Lung (tissue), 12 donors: ENCODE measurements around the gene SLC38A3. TPM values are rescaled to one million over a fixed set of nuclear protein-coding genes. Genes with fewer than 3 reads are reported as not detected.
"Not testable (repeated sequence)": the region's sequence is repeated elsewhere in the genome, so short reads cannot be mapped to it uniquely, and the experiment has no call there.

Experiments
- ATAC-seq: fragments of 200-7000 bp; cut with Tn5 transposase; one replicate; pipeline ENCODE4 v1.9.1; 2020; ENCODE audit warnings: moderate number of reproducible peaks; ENCODE audit not compliant: insufficient read depth, low FRiP score
- DNase-seq, 3 donors: peaks; one replicate each; pipeline ENCODE4 v3.0.0-alpha.2; 2013 to 2017
- H3K27ac ChIP-seq, 2 donors: one replicate each; pipeline ENCODE4 v1.5.1; 2013; ENCODE audit warnings: mild to moderate bottlenecking in 2 of 2, moderate library complexity in 2 of 2, control low read depth in 1 of 2, inconsistent platforms in 1 of 2, low read depth in 1 of 2, low read length in 1 of 2
- H3K27me3 ChIP-seq, 3 donors: one replicate each; pipeline ENCODE4 v1.5.1; 2013; ENCODE audit warnings: low read length in 2 of 3; ENCODE audit not compliant: control insufficient read depth in 3 of 3, insufficient read depth in 3 of 3
- H3K36me3 ChIP-seq, 4 donors: one replicate each; pipeline ENCODE4 v1.5.1; 2013; ENCODE audit warnings: low read length in 4 of 4, mild to moderate bottlenecking in 1 of 4, moderate library complexity in 1 of 4; ENCODE audit not compliant: control insufficient read depth in 4 of 4, insufficient read depth in 4 of 4
- H3K4me1 ChIP-seq, 5 donors: one replicate each; pipeline ENCODE4 v1.5.1; 2013; ENCODE audit warnings: low read length in 5 of 5, mild to moderate bottlenecking in 2 of 5, moderate library complexity in 1 of 5; ENCODE audit not compliant: control insufficient read depth in 5 of 5, insufficient read depth in 5 of 5
- H3K4me3 ChIP-seq: one replicate; pipeline ENCODE4 v1.5.1; 2013; ENCODE audit warnings: mild to moderate bottlenecking, control low read depth, moderate library complexity
- H3K9ac ChIP-seq, 2 donors: one replicate each; pipeline ENCODE4 v1.5.1; 2013; ENCODE audit warnings: low read length in 2 of 2, control low read depth in 1 of 2; ENCODE audit not compliant: insufficient read depth in 1 of 2
- H3K9me3 ChIP-seq, 4 donors: one replicate each; pipeline ENCODE4 v1.5.1; 2013; ENCODE audit warnings: low read length in 3 of 4, mild to moderate bottlenecking in 1 of 4, moderate library complexity in 1 of 4; ENCODE audit not compliant: control insufficient read depth in 4 of 4, insufficient read depth in 3 of 4
- CTCF ChIP-seq: IDR thresholded peaks from 2 replicates; pipeline ENCODE4 v1.5.1; 2012; ENCODE audit warnings: mild to moderate bottlenecking; ENCODE audit errors: control extremely low read depth, extremely low read depth
- WGBS, 2 donors: extraction: QIAGEN DNeasy Blood & Tissue Kit; methylation state at CpG; one replicate each; pipeline ENCODE4 v1.1.7; 2013; 5-methylcytosine and 5-hydroxymethylcytosine counted together
- polyA plus RNA-seq, 2 donors: library from polyadenylated mRNA; stranded (reverse); fragments of 200-250 nt; gene quantifications; one replicate each; pipeline ENCODE4 v1.2.1, GENCODE V29; 2013
- total RNA-seq, 2 donors: library from RNA; depleted of rRNA in 1 of 2; stranded (reverse); fragments of >200 nt in 1 of 2; gene quantifications; one replicate each; pipeline ENCODE4 v1.2.1, GENCODE V29; 2014 to 2021
- donor health status: control.
- donor health status: control.
- donor health status: Bipolar disorder and iron deficiency.
- donor health status: healthy.
- donor health status: DM: yes; HTN: yes; CAD: no.

The SLC38A3 gene
- total and polyA plus RNA-seq, 4 donors, result 0.08 to 4.3 (median 0.33) TPM

- WGBS, 2 donors, result 2% methylated on average over 42 to 70 of the region's 70 CpGs
- H3K9me3 ChIP-seq, result peaks cover 0 to 4% (median 0%) of the 10 kb centered on the region in 4 donors
- H3K9ac ChIP-seq, result peak overlapping the region; percentile 77 to 79
- H3K27me3 ChIP-seq, result no peaks in the 10 kb centered on the region
- H3K4me3 ChIP-seq, result peak overlapping the region; percentile 15
- DNase-seq, result peak; percentile 95 to 97 (median 96)
- ATAC-seq, result peak; percentile 87
- peaks cover 18 to 37% (median 23%) of the 10 kb centered on the region in 4 donors for H3K36me3 ChIP-seq
- peak; percentile 99 for TF ChIP-seq CTCF
- H3K27ac ChIP-seq, result peak overlapping the region; percentile 87 to 88
- peaks cover 0 to 33% (median 19%) of the 10 kb centered on the region in 5 donors for H3K4me1 ChIP-seq
Observed at GRCh38 chr3:50260027-50260941, 55.2 kb downstream of the SLC38A3 start.

DNA sequence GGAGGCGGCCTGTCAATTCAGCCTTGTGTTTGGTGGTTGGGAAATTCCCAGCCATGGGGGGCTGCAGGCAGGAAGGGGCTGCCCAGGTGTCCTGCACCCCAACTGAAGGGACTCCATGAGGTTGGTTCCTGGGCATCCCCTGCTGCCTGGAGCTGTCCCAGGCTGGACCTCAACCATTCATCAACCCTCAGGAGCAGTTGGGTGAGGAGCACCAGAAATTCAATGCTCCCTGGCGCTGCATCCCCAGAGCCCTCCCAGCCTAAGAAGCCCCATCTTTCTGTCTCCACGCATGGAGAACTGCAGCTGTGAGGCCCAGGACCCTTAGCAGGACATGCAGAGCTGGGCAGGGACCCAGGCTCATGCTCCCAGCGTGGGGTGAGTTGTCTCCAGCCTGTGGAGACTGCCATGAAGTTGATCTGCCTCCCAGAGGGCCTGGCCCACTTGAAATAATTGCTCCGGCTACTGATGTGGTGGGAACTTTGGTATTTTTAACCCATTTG lies 55.9 kb downstream of the SLC38A3 start:
- H3K9ac ChIP-seq, result peak overlapping the region; percentile 77 to 79
- peak overlapping the region; percentile 87 to 88 for H3K27ac ChIP-seq
- no peak for ATAC-seq
- peaks cover 18 to 32% (median 22%) of the 10 kb centered on the region in 4 donors for H3K36me3 ChIP-seq
- no peaks in the 10 kb centered on the region for H3K27me3 ChIP-seq
- TF ChIP-seq CTCF, result no peak
- DNase-seq, result no peak
- no peak overlapping the region for H3K4me3 ChIP-seq
- WGBS, 2 donors, result 68 to 70% methylated on average over 5 of the region's 5 CpGs
- H3K4me1 ChIP-seq, result peaks cover 0 to 40% (median 26%) of the 10 kb centered on the region in 5 donors
- peaks cover 0 to 4% (median 0%) of the 10 kb centered on the region in 4 donors for H3K9me3 ChIP-seq

DNA sequence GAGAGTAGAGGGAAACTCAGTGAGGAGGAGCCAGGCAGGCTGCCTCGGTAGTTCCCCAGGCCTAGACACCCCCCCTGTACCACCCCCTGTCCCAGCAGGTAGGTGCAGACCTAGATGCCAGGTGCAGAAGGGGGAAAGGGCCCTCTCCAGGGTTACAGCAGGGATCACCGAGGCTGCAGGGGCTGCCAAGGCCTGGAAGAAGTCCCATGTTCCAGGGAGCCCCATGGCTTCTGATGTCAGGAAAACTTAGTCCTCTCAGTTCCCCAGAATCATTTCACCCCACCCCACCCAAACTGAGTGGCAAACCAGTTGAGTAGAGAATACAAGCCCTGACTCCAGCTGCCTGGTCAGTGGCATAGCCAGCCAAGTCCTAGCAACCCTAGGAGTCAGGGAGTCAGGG lies 56.4 kb downstream of the SLC38A3 start:
- H3K36me3 ChIP-seq, result peaks cover 13 to 27% (median 17%) of the 10 kb centered on the region in 4 donors
- no peak for ATAC-seq
- no peak overlapping the region for H3K4me3 ChIP-seq
- DNase-seq, result no peak
- H3K9ac ChIP-seq, result peak overlapping the region; percentile 77 to 79
- no peak for TF ChIP-seq CTCF
- peak overlapping the region; percentile 38 to 88 for H3K27ac ChIP-seq
- peaks cover 0 to 4% (median 0%) of the 10 kb centered on the region in 4 donors for H3K9me3 ChIP-seq
- H3K27me3 ChIP-seq, result no peaks in the 10 kb centered on the region
- WGBS, 2 donors, result 69 to 77% methylated on average over 2 of the region's 2 CpGs
- peaks cover 0 to 45% (median 27%) of the 10 kb centered on the region in 5 donors for H3K4me1 ChIP-seq

DNA sequence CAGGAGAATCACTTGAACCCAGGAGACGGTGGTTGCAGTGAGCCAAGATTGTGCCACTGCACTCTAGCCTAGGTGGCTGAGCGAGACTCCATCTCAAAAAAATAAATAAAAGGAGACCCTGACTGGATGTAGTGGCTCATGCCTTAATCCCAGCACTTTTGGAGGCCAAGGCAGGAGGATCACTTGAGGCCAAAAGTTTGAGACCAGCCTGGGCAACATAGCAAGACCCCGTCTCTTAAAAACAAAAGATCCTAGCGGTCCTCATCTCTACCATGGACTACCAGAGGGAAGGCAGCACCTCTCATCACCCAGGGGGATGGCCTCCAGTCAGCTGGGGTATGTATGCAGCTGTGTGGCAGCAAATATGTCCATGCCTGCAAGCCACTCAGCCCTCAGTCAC lies 57.1 kb downstream of the SLC38A3 start:
- Histone ChIP-seq H3K27ac (peak overlapping the region in 1 of 2 donors; percentile 12), H3K4me1 (peaks cover 0 to 52% (median 28%) of the 10 kb centered on the region in 5 donors), H3K36me3 (peaks cover 7 to 20% (median 11%) of the 10 kb centered on the region in 4 donors)
- not testable (repeated sequence) for DNase-seq, H3K9me3 ChIP-seq, H3K27me3 ChIP-seq, H3K9ac ChIP-seq, ATAC-seq, H3K4me3 ChIP-seq
- 97% methylated on average over 4 of the region's 4 CpGs for WGBS, 2 donors
